Endothelial cell of umbilical vein (primary cell): Measurements from ENCODE around the gene RIOK3.

Source experiments
- CTCF ChIP-seq, 2 donors: IDR thresholded peaks; 1 replicate in 1 of 2; 2 replicates in 1 of 2; pipeline ENCODE4 v1.5.1; 2011; ENCODE audit warnings: low read length in 2 of 2, mild to moderate bottlenecking in 2 of 2, moderate library complexity in 2 of 2, control low read depth in 1 of 2, inconsistent platforms in 1 of 2, low read depth in 1 of 2; ENCODE audit not compliant: insufficient read depth in 1 of 2; ENCODE audit errors: extremely low read depth in 1 of 2
- POLR2A ChIP-seq: IDR thresholded peaks from 2 replicates; pipeline ENCODE4 v1.6.1; 2012; ENCODE audit warnings: low read depth, mild to moderate bottlenecking, control low read depth, low read length

GRCh38 chr18:23462876-23463275 is 9.8 kb downstream of the RIOK3 start:
- no peak for TF ChIP-seq CTCF (IDR thresholded peaks at IDR 0.05; ENCODE audit: extremely low read depth in 1 of 2, insufficient read depth in 1 of 2, low read depth in 1 of 2, low read length in 2 of 2)
- TF ChIP-seq POLR2A, result no peak
